Tibial artery (tissue), 4 donors: ENCODE results near the gene PSD2.
A peak's percentile ranks its signal among the peaks of the same experiment; 100 is the strongest.

Experiments
- DNase-seq, 2 donors: peaks; one replicate each; pipeline ENCODE4 v3.0.0-alpha.2; 2019
- H3K27ac ChIP-seq, 2 donors: fragments of 200-600 bp; sonication (generic) in 1 of 2; 1 replicate in 1 of 2; 2 replicates in 1 of 2; pipeline ENCODE4 v1.5.1; 2018 to 2019; ENCODE audit warnings: mild to moderate bottlenecking in 1 of 2
- H3K27me3 ChIP-seq, 2 donors: fragments of 200-600 bp; sonication (generic) in 1 of 2; one replicate each; pipeline versions ENCODE4 v1.5.1 to v1.6.0; 2016 to 2019
- H3K36me3 ChIP-seq, 3 donors: fragments of 200-600 bp; sonication (generic) in 2 of 3; one replicate each; pipeline ENCODE4 v1.5.1; 2016 to 2019; ENCODE audit warnings: mild to moderate bottlenecking in 2 of 3
- H3K4me1 ChIP-seq, 4 donors: fragments of 200-600 bp; sonication (generic) in 2 of 4; 1 replicate in 3 of 4; 2 replicates in 1 of 4; pipeline ENCODE4 v1.5.1; 2016 to 2019
- H3K4me3 ChIP-seq, 2 donors: fragments of 200-600 bp; sonication (generic) in 1 of 2; 1 replicate in 1 of 2; 2 replicates in 1 of 2; pipeline ENCODE4 v1.5.1; 2018 to 2019; ENCODE audit warnings: mild to moderate bottlenecking in 2 of 2
- H3K9me3 ChIP-seq, 3 donors: fragments of 200-600 bp; sonication (generic) in 1 of 3; one replicate each; pipeline ENCODE4 v1.5.1; 2016 to 2019
- intact Hi-C: fragments of 100-400 bp; cut with DNase I; formaldehyde crosslinking; loops from one replicate; pipeline ENCODE4 v1.15.0; 2023; ENCODE audit warnings: low total_unique reads
- TF ChIP-seq, protein P1 (sequence below), 2 experiments: fragments of 200-600 bp in 1 of 2; fragments of 450-650 bp in 1 of 2; IDR thresholded peaks; one replicate each; pipeline ENCODE4 v1.5.1; 2017 to 2019; ENCODE audit warnings: antibody characterized with exemption in 2 of 2, mild to moderate bottlenecking in 1 of 2, moderate library complexity in 1 of 2

The PSD2 gene

DNA sequence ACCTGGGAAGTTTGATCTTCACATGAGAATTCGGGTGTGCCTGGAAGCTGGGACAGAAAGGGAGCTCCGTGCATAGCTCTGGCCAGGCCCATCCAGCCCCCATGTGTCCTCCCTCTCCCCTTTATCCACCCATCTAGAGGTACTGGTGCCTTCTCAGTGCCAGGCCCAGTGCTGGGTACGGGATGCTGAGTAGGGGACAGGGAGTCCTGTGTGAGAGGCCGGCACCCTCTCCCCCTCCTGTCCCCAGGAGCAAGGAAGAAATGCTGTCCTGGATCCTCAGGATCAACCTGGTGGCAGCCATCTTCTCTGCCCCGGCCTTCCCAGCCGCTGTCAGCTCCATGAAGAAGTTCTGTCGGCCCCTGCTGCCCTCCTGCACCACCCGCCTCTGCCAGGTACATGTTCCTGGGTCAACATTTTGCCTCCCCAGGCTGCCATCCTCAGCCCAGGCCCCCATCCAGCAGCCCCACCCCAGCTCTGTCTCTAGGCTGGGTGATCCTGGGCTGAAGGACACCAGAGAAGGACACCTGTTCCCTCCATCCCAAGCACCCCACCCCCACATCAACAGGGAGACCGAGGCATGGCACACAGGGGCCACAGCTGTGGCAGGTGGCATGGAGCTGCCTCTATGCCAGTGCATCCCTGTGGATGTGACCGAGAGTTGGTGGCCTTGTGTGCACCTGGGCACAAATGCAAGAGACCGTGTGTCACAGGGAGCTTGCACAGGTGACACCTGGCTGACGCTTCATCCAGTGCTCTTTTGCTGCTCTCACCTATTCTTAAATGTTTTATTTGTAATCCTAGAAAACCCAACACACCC, 43.0 kb downstream of the PSD2 start:
- Histone ChIP-seq H3K4me1 (no peaks in the 10 kb centered on the region), H3K27ac (no peak overlapping the region), H3K27me3 (peaks cover 0 to 23% of the 10 kb centered on the region in 2 donors), H3K36me3 (no peaks in the 10 kb centered on the region), H3K9me3 (no peaks in the 10 kb centered on the region), H3K4me3 (no peak overlapping the region)
- intact Hi-C loops: no loop called here
- TF ChIP-seq, protein P1, sequence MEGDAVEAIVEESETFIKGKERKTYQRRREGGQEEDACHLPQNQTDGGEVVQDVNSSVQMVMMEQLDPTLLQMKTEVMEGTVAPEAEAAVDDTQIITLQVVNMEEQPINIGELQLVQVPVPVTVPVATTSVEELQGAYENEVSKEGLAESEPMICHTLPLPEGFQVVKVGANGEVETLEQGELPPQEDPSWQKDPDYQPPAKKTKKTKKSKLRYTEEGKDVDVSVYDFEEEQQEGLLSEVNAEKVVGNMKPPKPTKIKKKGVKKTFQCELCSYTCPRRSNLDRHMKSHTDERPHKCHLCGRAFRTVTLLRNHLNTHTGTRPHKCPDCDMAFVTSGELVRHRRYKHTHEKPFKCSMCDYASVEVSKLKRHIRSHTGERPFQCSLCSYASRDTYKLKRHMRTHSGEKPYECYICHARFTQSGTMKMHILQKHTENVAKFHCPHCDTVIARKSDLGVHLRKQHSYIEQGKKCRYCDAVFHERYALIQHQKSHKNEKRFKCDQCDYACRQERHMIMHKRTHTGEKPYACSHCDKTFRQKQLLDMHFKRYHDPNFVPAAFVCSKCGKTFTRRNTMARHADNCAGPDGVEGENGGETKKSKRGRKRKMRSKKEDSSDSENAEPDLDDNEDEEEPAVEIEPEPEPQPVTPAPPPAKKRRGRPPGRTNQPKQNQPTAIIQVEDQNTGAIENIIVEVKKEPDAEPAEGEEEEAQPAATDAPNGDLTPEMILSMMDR (IDR thresholded peaks at IDR 0.05): no peak
- DNase-seq: peak in 1 of 2 donors; percentile 49

DNA sequence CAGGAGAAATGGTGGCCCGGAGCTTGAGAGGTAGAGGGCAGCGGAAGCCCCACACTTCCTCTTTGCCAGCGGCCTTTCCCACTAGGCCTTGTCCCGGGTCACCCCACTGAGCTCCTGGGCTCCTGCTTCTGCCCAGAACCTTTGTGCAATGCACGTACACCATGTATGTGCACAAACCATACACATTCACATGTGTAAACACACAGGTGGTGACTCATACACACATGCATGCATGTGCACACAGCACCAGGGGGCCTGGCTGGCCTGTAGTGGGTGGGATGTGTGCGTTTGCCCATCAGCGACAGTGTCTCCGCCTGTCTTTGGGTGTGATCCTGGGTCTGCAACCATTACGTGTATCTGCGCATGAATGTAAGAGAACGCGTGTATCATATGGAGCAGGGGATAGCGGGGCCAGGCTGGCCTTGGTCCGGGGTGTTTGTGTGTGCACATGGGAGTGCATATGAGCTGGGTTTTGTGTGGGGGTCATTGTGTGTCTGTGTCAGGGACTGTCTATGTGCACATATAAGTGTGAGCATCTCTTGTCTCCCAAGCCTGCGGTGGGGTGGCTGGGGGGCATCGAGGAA, 43.7 kb downstream of the PSD2 start:
- Histone ChIP-seq H3K36me3 (no peaks in the 10 kb centered on the region), H3K4me3 (no peak overlapping the region), H3K27me3 (peaks cover 0 to 23% of the 10 kb centered on the region in 2 donors), H3K9me3 (no peaks in the 10 kb centered on the region), H3K4me1 (peaks cover 0 to under 1% (median 0%) of the 10 kb centered on the region in 4 donors), H3K27ac (no peak overlapping the region)
- DNase-seq: peak in 1 of 2 donors; percentile 28
- intact Hi-C loops: no loop called here
- TF ChIP-seq, protein P1 (IDR thresholded peaks at IDR 0.05): no peak

DNA sequence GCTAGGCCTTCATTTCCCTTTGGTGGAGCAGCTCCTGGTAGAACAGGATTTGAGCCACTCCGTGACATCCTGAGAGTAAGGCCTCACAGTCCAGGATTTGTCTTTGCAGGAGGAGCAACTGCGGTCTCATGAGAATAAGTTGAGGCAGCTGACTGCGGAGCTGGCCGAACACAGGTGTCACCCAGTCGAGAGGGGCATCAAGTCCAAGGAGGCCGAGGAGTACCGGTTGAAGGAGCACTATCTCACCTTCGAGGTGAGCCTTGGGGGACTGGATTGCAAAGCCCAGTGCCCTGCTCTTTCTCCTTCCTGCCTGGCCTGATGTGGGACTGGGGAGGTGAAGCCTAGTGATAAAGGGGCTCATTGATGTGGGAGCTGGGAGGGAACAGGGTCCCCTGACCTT, 44.3 kb downstream of the PSD2 start:
- TF ChIP-seq, protein P1 (IDR thresholded peaks at IDR 0.05): no peak
- Histone ChIP-seq H3K4me3 (no peak overlapping the region), H3K36me3 (no peaks in the 10 kb centered on the region), H3K27me3 (peaks cover 0 to 23% of the 10 kb centered on the region in 2 donors), H3K27ac (no peak overlapping the region), H3K4me1 (peaks cover 0 to 4% (median 0%) of the 10 kb centered on the region in 4 donors), H3K9me3 (no peaks in the 10 kb centered on the region)
- intact Hi-C loops: loop anchor here (10.0 kb wide), 1 partner anchor 205 kb away; no protein-coding TSS in a partner anchor
- DNase-seq: peak in 1 of 2 donors; percentile 51

DNA sequence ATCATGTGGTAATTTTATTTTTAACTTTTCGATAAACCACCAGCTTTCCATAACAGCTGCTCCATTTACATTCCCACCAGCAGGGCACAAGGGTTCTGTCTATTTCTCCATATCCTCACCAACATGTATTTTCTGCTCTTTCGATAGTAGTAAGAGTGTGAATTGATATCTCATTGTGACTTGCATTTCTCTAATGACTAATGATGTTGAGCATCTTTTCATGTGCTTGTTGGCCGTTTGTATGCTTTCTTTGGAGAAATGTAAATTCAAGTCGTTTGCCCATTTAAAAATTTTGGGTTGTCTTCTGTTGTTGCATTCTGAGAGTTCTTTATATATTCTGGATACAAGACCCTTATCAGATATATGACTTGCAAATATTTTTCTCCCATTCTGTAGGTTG, 45.9 kb downstream of the PSD2 start:
- H3K4me3 ChIP-seq: no peak overlapping the region
- H3K9me3 ChIP-seq: no peaks in the 10 kb centered on the region
- no peak for DNase-seq
- H3K4me1 ChIP-seq: peaks cover 0 to 4% (median 0%) of the 10 kb centered on the region in 4 donors
- TF ChIP-seq, protein P1 (IDR thresholded peaks at IDR 0.05): no peak
- H3K27me3 ChIP-seq: peaks cover 0 to 14% of the 10 kb centered on the region in 2 donors
- intact Hi-C loops: loop anchor here (10.0 kb wide), 1 partner anchor 207 kb away; no protein-coding TSS in a partner anchor
- H3K36me3 ChIP-seq: no peaks in the 10 kb centered on the region
- no peak overlapping the region for H3K27ac ChIP-seq

DNA sequence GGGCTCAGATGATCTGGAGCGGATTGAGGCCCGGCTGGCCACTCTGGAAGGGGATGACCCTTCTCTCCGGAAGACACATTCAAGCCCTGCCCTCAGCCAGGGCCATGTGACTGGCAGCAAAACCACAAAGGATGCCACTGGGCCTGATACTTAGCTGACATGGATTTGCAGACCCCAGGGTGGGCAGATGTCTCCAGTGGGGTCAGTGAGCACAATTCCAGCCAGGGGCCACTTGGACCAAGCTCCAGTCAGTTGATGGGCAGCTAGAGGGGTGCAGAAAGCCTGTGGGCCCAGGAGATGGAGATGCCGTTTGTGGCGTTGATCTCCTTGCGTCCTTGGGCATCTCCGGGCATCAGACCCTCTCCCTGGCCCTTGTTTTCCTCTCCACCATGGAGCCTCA, 46.7 kb downstream of the PSD2 start:
- H3K9me3 ChIP-seq: no peaks in the 10 kb centered on the region
- H3K4me3 ChIP-seq: no peak overlapping the region
- H3K36me3 ChIP-seq: no peaks in the 10 kb centered on the region
- peaks cover 0 to 7% (median 3%) of the 10 kb centered on the region in 4 donors for H3K4me1 ChIP-seq
- TF ChIP-seq, protein P1 (IDR thresholded peaks at IDR 0.05): no peak
- intact Hi-C loops: loop anchor here (10.0 kb wide), 1 partner anchor 208 kb away; no protein-coding TSS in a partner anchor
- peak in 1 of 2 donors; percentile 34 for DNase-seq
- no peak overlapping the region for H3K27ac ChIP-seq
- H3K27me3 ChIP-seq: peaks cover 0 to 6% of the 10 kb centered on the region in 2 donors
